Colonic mucosa (tissue), 4 donors: ENCODE data around the gene RPRD2. TPM values are rescaled to one million over a fixed set of nuclear protein-coding genes. Genes with fewer than 3 reads are reported as not detected.

Experiments
- DNase-seq: peaks from one replicate; pipeline ENCODE4 v3.0.0-alpha.2; 2020
- H3K27ac ChIP-seq: fragments of 200-600 bp; one replicate; pipeline ENCODE4 v1.8.0; 2021
- H3K27me3 ChIP-seq: fragments of 200-600 bp; one replicate; pipeline ENCODE4 v1.8.0; 2021
- H3K36me3 ChIP-seq: fragments of 200-600 bp; one replicate; pipeline ENCODE4 v1.8.0; 2021
- H3K4me1 ChIP-seq: fragments of 200-600 bp; one replicate; pipeline ENCODE4 v1.8.0; 2021; ENCODE audit warnings: mild to moderate bottlenecking
- H3K4me3 ChIP-seq: fragments of 200-600 bp; one replicate; pipeline ENCODE4 v1.8.0; 2021
- H3K9ac ChIP-seq, 2 donors: one replicate each; pipeline ENCODE4 v1.7.0; 2013; ENCODE audit warnings: control low read depth in 2 of 2, low read depth in 2 of 2, low read length in 2 of 2
- H3K9me3 ChIP-seq: fragments of 200-600 bp; one replicate; pipeline ENCODE4 v1.8.0; 2021
- CTCF ChIP-seq: fragments of 200-600 bp; IDR thresholded peaks from one replicate; pipeline ENCODE4 v1.8.0; 2022; ENCODE audit warnings: antibody characterized with exemption, mild to moderate bottlenecking
- intact Hi-C: fragments of 100-400 bp; cut with DNase I; formaldehyde crosslinking; loops from one replicate; pipeline ENCODE4 v1.14.1; 2022
- total RNA-seq, 2 donors: library from RNA; stranded (reverse); fragmentation: NEBNext Ultra II Directional in 1 of 2; extraction: Animal tissue kit (Norgen Biotek cat#: 25700) in 1 of 2; gene quantifications; one replicate each; pipeline ENCODE4 v1.2.1, GENCODE V29; 2021
- donor health status: healthy.
- donor health status: DM: no; HTN: no; CAD: no.
- donor health status: DM: no; HTN: no; CAD: no.

RPRD2 gene
- total RNA-seq, 2 donors from 2014 or later = 27.0 to 28.9 TPM

- Histone ChIP-seq H3K9me3 (no peaks in the 10 kb centered on the region), H3K27ac (no peak overlapping the region)
- intact Hi-C loops = no loop called here
Measured at GRCh38 chr1:150385537-150386445, 21.8 kb downstream of the RPRD2 start.

GRCh38 chr1:150386592-150386991 lies 22.6 kb downstream of the RPRD2 start:
- no peak overlapping the region for H3K27ac ChIP-seq
- no peak for DNase-seq
- intact Hi-C loops = no loop called here

More at GRCh38 chr1:150385537-150386445, 21.8 kb downstream of the RPRD2 start:
- no peak for DNase-seq
- Histone ChIP-seq H3K9ac (no peak overlapping the region), H3K27me3 (no peaks in the 10 kb centered on the region), H3K4me3 (no peak overlapping the region), H3K36me3 (no peaks in the 10 kb centered on the region), H3K4me1 (peaks cover 6% of the 10 kb centered on the region)
- TF ChIP-seq CTCF = no peak

GRCh38 chr1:150387200-150387599 lies 23.3 kb downstream of the RPRD2 start:
- Histone ChIP-seq H3K9ac (no peak overlapping the region), H3K36me3 (no peaks in the 10 kb centered on the region), H3K4me1 (peaks cover 6% of the 10 kb centered on the region), H3K9me3 (no peaks in the 10 kb centered on the region), H3K27ac (no peak overlapping the region), H3K27me3 (no peaks in the 10 kb centered on the region), H3K4me3 (no peak overlapping the region)
- TF ChIP-seq CTCF = no peak
- no peak for DNase-seq
- intact Hi-C loops = no loop called here

More at GRCh38 chr1:150386592-150386991, 22.6 kb downstream of the RPRD2 start:
- Histone ChIP-seq H3K4me1 (peaks cover 6% of the 10 kb centered on the region), H3K36me3 (no peaks in the 10 kb centered on the region), H3K27me3 (no peaks in the 10 kb centered on the region), H3K9ac (no peak overlapping the region), H3K4me3 (no peak overlapping the region), H3K9me3 (no peaks in the 10 kb centered on the region)
- no peak for TF ChIP-seq CTCF

- TF ChIP-seq CTCF = no peak
- Histone ChIP-seq H3K9ac (no peak overlapping the region), H3K27ac (no peak overlapping the region), H3K36me3 (no peaks in the 10 kb centered on the region), H3K27me3 (no peaks in the 10 kb centered on the region), H3K4me1 (peaks cover 6% of the 10 kb centered on the region), H3K9me3 (no peaks in the 10 kb centered on the region), H3K4me3 (no peak overlapping the region)
- intact Hi-C loops = no loop called here
- no peak for DNase-seq
Measured at GRCh38 chr1:150388241-150388640, 24.3 kb downstream of the RPRD2 start.

GRCh38 chr1:150389650-150390049 lies 25.7 kb downstream of the RPRD2 start:
- no peaks in the 10 kb centered on the region for H3K27me3 ChIP-seq
- no peaks in the 10 kb centered on the region for H3K36me3 ChIP-seq
- DNase-seq = no peak
- H3K27ac ChIP-seq = no peak overlapping the region
- H3K4me1 ChIP-seq = peaks cover 6% of the 10 kb centered on the region
- no peak overlapping the region for H3K9ac ChIP-seq
- H3K4me3 ChIP-seq = no peak overlapping the region
- no peaks in the 10 kb centered on the region for H3K9me3 ChIP-seq
- intact Hi-C loops = no loop called here
- no peak for TF ChIP-seq CTCF
